Activated CD4-positive, CD25-positive, alpha-beta regulatory T cell treated with anti-CD3 and anti-CD28 coated beads, Interleukin-2, amount 50 U/mL, for 24 hours (primary cell): ENCODE measurements around the gene RALB.
"Not testable (repeated sequence)": the region's sequence is repeated elsewhere in the genome, so short reads cannot be mapped to it uniquely, and the experiment has no call there.

Source experiments
- ATAC-seq, 2 donors: fragments of 150-1000 bp; cut with Tn5 transposase; one replicate each; pipeline ENCODE4 v1.10.0; 2021; ENCODE audit warnings: mild to moderate bottlenecking in 1 of 2, moderate library complexity in 1 of 2

The RALB gene

GRCh38 chr2:120298173-120298835 is 45.7 kb downstream of the RALB start:
- ATAC-seq, result no peak

GRCh38 chr2:120299004-120299403 is 46.4 kb downstream of the RALB start:
- no peak for ATAC-seq

GRCh38 chr2:120299561-120299960 is 46.9 kb downstream of the RALB start:
- ATAC-seq, result no peak

GRCh38 chr2:120300385-120300784 is 47.7 kb downstream of the RALB start:
- no peak for ATAC-seq

- ATAC-seq, result no peak
These were observed 48.6 kb downstream of the RALB start for GRCh38 chr2:120301284-120301683.

- ATAC-seq, result no peak
These were observed 49.6 kb downstream of the RALB start for GRCh38 chr2:120302301-120302700.

- ATAC-seq, result no peak
These were observed 50.5 kb downstream of the RALB start for GRCh38 chr2:120303177-120303576.

GRCh38 chr2:120305296-120305695 is 52.6 kb downstream of the RALB start:
- ATAC-seq, result no peak

GRCh38 chr2:120305937-120306490 is 53.4 kb downstream of the RALB start:
- ATAC-seq, result no peak

- no peak for ATAC-seq
These were observed 54.8 kb downstream of the RALB start for GRCh38 chr2:120307482-120307881.

GRCh38 chr2:120308038-120308910 is 55.6 kb downstream of the RALB start:
- peak in 1 of 2 donors; percentile 40 for ATAC-seq

GRCh38 chr2:120310136-120310535 is 57.5 kb downstream of the RALB start:
- ATAC-seq, result no peak

- not testable (repeated sequence) for ATAC-seq
These were observed 58.2 kb downstream of the RALB start for GRCh38 chr2:120310841-120311240.

GRCh38 chr2:120312076-120312475 is 59.4 kb downstream of the RALB start:
- ATAC-seq, result no peak

- peak; percentile 52 to 61 for ATAC-seq
These were observed 60.4 kb downstream of the RALB start for GRCh38 chr2:120312860-120313694.

GRCh38 chr2:120313695-120314615 is 61.3 kb downstream of the RALB start:
- no peak for ATAC-seq

- no peak for ATAC-seq
These were observed 62.2 kb downstream of the RALB start for GRCh38 chr2:120314690-120315366.

GRCh38 chr2:120315367-120316033 is 62.8 kb downstream of the RALB start:
- no peak for ATAC-seq

- no peak for ATAC-seq
These were observed 63.4 kb downstream of the RALB start for GRCh38 chr2:120316071-120316470.

GRCh38 chr2:120316528-120317179 is 64.0 kb downstream of the RALB start:
- no peak for ATAC-seq
